Mesenteric fat pad (tissue), 1 donor: Measurements from ENCODE around the gene HLA-E. TPM values are rescaled to one million over a fixed set of nuclear protein-coding genes. Genes with fewer than 3 reads are reported as not detected.
"Not testable (repeated sequence)": the region's sequence is repeated elsewhere in the genome, so short reads cannot be mapped to it uniquely, and the experiment has no call there.

ENCODE experiments used
- DNase-seq: peaks from one replicate; pipeline ENCODE4 v3.0.0-alpha.2; 2020; ENCODE audit warnings: low spot score
- long read RNA-seq: library from polyadenylated mRNA; unstranded; transcript quantifications from one replicate; pipeline ENCODE4 v2.0.0, GENCODE V29; 2020
- total RNA-seq: library from RNA; stranded (reverse); fragmentation: NEBNext Ultra II Directional; extraction: Animal tissue kit (Norgen Biotek cat#: 25700); gene quantifications from one replicate; pipeline ENCODE4 v1.2.1, GENCODE V29; 2021
- donor health status: DM: yes; HTN: yes; CAD: no.

The HLA-E gene
- 450 TPM for total RNA-seq
- long read RNA-seq, transcript HLA-E-201 (8 exons, 2,601 nt) = major isoform, 1,906 of 2,267 reads
- long read RNA-seq, partial matches to known transcripts = 258 of 2,267 reads
- long read RNA-seq, other reads (novel, unspliced or antisense) = 103 of 2,267 reads

DNA sequence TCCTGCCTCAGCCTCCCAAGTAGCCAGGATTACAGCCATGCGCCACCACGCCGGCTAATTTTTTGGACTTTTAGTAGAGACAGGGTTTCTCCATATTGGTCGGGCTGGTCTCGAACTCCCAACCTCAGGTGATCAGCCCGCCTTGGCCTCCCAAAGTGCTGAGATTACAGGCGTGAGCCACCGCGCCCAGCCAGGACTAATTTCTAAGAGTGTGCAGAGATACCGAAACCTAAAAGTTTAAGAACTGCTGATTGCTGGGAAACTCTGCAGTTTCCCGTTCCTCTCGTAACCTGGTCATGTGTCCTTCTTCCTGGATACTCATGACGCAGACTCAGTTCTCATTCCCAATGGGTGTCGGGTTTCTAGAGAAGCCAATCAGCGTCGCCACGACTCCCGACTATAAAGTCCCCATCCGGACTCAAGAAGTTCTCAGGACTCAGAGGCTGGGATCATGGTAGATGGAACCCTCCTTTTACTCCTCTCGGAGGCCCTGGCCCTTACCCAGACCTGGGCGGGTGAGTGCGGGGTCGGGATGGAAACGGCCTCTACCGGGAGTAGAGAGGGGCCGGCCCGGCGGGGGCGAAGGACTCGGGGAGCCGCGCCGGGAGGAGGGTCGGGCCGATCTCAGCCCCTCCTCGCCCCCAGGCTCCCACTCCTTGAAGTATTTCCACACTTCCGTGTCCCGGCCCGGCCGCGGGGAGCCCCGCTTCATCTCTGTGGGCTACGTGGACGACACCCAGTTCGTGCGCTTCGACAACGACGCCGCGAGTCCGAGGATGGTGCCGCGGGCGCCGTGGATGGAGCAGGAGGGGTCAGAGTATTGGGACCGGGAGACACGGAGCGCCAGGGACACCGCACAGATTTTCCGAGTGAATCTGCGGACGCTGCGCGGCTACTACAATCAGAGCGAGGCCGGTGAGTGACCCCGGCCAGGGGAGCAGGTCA, at the start of gene HLA-E:
Gene HLA-E (plus strand): TSS at position 429 of the 945 bp plus-strand sequence. CDS start 23 bp downstream, at position 452.
- peak; percentile 93 for DNase-seq

DNA sequence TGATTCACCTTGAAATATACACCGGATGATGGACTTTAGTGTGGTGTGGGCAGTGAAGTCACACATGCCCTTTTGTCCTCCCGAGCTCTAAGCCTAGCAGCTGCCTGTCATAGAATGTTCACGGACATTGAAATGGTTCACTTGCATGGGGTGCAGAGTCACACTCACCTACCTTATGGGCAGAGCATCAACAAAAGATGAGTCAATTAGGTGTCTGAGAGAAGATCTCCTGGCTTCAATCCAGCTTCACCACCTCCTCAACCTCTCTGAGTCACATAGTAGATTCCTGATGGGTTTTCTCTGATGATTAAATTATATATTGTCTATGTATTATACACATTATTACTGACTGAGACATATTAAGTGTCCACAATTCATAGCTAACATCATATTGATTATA, 48.1 kb upstream of the HLA-E start:
- DNase-seq = no peak

DNA sequence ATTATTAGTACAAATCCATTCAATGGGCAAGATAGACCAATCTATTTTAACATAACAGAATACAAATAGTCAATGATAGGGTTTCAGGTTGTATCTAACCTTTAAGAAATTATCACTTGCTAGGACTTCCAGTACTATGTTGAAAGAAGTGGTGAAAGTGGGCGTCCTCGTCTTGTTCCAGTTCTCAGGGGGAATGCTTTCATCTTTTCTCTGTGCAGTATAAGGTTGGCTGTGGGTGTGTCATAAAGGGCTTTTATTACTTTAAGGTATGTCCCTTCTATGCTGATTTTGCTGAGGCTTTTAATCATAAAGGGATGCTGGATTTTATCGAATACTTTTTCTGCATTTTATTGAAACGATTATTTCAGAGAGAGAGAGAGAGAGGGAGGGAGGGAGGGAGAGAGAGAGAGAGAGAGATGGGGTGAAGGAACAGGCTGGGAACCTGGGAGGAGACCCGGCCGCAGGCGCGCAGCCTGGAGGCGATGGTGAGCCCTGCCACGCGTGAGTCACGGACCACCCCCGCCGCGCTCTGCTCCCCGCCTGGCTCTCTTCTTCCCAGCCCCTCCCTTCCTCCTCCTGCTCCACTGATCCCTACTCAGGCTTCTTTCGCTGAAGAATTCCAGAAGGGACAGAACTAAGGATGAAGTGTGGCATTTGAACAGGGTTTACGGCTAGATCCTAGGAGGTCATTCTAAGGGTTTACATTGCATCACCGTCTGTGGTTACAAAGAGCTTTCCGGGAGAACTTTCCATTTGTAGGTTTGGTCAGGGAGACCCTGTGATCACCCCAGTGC, 45.5 kb upstream of the HLA-E start:
- DNase-seq = no peak

DNA sequence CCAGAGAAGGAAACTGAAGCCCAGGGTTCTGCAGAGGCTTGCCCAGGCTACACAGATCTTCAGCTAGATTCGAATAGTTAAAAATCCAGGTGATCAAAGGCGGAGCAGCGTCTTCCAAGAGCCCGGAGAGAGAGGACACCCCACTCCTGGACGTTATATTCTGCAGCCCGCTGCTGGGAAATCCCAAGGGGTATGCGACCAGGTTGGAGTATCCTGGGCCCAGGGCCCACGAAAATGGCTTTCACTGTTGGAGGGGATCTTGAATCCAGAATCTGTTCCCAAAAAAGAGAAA, 44.9 kb upstream of the HLA-E start:
- DNase-seq = no peak

DNA sequence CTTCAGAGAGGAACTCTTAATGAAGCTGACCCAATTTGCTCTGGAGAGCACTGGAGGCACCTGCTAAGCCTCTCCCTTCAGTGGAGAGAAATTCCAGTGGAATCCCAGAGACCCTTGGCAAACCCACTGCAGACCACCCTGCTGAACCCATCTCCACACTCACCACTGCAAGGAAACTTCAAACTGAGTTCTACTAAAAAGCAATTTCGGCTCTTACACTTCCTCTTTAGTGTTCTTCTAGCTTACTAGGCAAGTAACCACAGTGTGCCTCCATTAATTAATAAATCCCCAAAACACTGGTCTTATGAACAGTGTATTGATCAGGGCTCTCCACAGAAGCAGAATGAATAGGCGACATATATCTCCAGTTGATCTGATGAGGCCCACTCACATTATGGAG, 43.0 kb upstream of the HLA-E start:
- no peak for DNase-seq

DNA sequence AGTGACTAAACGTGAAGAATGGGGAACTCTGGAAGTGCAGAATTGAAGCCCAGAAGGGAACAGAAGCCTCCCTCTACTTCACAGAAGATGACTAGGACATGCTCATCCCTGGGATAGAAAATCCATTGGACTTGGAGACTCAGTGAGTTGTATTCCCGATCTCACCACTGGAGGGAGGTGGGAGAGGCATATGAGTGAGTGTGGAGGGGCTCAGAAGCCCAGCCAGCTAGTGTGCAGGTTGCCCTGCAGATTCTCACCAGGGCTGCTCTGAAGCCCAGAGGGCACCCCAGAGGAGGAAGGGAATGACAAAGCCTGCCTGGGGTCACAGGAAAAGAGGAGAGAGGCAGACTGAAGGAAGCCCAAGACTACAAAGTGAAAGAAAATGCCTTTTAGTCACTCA, 42.1 kb upstream of the HLA-E start:
- no peak for DNase-seq

DNA sequence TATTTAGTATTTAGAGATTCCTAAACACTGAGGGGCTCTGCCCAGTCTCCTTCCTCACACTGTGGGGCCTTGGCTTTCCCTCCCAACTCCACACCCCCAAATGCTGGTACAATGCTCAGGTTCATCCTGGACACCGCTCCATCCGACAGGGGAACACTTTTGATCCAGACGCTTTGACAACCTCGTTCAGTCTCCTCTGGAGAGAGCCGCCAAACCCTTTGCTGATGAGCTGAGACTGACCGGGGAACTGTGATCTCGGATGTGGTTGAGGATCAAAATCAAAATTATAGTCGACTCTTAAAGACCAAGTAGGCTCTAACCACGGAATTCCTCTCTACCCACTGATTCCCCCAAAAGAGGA, 38.8 kb upstream of the HLA-E start:
- DNase-seq = no peak

DNA sequence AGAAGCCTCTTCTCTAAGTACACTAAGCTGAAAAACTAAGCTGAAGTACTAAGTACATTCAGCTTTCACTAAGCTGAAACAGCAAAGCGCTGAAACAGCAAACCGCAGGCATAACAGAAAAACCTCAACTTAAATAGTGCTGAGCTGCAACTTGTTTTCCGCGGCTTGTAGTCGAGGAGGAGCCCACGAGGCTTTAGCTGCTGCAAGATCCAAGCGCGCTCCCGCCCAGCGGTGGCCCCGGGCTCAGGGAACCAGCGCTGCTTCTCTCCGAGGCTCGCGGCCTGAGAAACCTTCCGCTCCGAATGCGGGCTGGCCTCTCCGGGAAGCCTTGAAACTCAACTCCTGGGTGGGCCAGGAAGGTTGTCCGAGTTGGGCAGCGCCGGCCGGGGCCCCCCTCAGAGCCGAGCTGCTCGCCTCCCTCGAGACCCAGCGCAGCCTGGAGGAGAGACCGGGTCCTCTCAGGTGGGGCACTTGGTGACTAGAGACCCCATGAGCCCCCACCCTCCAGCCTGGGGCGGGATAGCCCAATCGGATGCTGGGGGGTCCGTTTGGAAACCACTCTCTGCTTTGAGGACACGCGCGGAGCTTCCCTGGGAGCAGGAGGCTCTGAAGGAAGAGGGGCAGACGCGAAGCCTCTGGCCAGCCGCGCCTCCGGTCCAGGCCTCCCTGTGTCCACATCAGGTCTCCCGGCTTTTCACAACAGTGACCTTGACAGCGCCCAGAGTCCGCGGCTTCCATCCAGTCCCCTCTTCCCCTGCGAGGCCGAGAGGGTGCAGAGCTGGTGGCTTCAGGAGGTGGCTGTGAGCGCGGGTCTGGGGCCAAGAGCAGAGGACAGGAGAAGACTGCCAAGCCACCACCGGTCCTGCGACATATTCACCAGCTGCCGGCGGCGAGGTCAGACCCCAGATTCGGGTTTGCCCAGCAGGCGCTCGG, 38.1 kb upstream of the HLA-E start:
- DNase-seq = no peak

DNA sequence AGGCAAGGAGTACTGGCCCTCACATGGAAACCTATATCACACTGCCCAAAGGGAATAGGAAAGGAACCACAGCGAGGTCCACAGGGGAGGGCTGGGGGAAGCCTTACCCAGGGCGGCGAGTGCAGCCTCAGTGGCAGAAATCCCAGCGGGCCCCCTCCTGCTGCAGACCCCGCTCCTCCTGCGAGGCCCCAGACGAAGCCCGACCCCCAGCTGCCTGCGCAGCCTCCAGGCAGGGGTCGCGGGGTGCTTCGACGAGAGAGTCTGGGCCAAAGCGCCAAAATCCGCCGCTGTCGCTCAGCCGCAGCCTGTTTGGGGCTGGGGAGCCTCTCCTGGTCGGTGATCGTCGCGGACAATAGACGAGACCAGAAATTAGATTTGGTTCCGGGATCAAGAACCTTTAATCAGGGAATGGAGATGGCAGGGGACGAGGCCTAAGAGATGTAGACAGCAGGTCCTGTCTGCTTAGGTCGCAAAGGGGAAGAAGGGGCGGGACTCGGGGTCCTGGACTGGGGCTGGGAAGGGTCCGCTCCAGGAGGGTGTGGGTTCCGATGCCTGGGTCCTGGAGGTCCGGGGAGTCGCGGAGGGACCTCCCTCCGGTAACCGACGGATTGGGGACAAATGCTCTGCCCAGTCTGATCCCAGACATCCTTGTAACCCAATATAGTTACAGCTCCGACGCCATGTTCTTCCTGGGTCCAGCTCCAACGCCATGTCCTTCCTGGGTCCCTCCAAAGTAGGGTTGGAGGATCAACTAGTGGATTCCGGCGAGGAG, 36.4 kb upstream of the HLA-E start:
- no peak for DNase-seq

DNA sequence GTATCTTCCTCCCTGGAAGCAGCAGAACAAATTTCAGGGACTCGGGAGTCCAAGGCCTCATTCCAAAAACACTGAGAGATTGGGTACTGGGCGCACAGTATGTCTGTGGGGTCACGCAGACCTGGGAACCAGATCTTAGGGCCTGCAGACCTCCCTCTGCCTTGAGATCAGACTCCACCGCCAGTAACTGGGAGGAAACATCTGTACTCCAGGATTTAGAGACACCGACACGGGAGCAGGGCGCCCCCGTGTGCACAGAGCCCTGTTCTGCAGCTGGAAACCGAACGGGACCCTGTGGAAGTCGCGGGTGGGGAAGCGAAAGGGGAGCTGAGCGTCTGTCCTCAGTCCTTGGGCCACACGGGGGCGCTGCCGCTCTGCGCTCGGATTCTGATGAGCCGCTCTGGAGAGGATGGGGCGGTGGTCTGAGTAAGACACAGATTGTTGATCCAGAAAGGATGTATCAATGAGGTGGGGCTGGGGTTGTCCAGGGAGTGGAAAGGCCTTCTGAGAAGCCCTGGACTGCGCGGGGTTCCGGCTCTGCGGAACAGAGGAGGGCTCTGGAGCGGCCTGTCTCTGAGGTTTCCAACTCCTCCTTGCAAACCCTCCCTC, 35.7 kb upstream of the HLA-E start:
- peak; percentile 92 for DNase-seq

DNA sequence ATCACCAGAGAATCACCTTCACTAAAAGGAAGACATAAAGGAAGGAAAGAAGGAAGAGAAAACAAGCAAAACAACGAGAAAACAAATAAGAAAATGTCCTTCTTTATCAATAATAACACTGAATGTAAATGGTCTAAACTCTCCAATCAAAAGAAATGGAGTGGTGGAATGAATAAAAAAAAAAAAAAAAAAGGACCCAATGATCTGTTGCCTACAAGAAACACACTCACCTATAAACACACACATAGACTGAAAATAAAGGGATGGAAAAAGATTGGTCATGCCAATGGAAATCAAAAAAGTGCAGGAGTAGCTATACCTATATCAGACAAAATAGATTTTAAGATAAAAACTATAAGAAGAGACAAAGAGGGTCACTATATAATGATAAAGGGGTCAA, 30.2 kb upstream of the HLA-E start:
- no peak for DNase-seq

DNA sequence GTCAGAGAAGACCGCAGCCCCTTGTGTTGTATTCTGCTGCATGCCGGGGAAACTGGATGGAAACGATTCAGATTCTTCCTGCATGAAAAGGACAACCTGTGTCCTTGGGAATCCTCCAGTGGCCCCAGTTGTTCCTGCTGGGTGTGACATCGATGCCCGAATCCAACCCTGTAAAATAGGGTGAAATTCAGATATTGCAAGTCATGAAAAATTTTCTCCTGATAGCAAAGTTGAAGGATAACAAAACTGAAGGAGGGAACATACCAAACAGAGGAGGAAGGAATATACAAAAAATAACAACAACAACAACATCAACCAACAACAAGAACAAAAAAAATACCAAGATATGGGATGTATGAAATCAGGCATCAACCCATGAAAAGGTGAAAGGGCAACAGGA, 28.3 kb upstream of the HLA-E start:
- no peak for DNase-seq

DNA sequence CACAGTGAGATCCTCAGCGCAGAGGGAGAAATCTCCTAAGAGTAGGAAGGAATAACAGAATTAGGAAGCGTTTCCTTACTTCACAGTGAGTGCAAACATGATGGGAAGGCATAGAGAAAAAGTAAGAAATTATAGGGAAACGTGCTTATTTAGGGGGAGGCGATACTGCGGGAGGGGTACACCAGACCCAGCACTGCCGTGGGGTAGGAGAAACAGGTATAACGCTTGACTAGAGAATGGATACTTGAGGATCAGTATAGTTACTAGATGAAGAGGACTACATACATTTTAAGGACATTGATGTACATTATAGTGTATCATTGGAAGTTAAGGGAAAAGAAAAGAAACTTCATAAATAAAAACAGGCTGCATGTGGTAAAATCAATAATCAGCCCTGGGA, 26.8 kb upstream of the HLA-E start:
- no peak for DNase-seq

DNA sequence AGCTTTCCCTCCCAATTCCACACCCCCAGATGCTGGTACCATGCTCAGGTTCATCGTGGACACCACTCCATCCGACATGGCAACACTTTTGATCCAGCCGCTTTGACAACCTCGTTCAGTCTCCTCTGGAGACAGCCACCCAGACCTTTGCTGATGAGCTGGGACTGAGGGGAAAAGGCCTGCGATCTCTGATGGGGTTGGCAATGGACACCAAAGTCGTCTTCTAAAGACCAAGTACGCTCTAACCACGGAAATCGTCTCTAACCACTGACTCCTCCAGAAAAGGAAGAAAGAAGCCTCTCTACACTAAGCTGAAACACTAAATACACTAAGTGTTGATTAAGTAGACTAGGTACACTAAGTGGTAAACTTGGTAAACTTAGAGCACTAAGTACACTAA, 26.1 kb upstream of the HLA-E start:
- DNase-seq = no peak

DNA sequence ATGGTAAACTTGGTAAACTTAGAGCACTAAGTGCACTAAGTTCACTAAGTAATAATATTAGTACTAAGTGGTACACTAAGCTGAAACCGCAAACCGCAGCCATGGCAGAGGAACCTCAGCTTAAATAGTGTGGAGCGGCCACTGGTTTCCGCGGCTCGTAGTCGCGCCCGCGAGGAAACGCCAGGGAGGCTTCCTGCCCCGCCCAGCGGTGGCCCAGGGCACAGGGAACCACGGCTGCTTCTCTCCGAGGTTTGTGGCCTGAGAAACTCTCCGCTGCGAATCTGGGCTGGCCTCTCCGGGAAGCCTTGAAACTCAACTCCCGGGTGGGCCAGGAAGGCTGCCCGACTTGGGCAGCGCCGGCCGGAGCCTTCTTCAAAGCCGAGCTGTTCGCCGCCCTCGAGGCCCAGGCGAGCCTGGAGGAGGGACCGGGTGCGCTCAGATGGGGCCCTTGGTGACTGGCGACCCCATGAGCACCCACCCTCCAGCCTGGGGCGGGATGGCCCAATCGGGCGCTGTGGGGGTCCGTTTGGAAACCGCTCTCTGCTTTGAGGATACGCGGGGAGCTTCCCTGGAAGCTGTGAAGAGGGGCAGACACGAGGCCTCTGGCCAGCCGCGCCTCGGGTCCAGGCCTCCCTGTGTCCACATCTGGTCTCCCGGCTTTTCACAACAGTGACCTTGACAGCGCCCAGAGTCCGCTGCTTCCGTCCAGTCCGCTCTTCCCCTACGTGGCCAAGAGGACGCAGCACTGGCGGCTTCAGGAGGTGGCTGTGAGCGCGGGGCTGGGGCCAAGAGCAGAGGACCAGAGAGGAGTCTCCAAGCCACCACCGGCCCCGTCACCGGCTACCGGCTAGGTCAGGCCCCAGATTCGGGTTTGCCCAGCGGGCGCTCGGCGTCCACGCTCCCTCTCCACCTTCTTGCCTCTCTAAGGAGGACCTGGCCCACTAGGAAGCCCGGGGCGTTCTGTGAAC, 25.4 kb upstream of the HLA-E start:
- no peak for DNase-seq

DNA sequence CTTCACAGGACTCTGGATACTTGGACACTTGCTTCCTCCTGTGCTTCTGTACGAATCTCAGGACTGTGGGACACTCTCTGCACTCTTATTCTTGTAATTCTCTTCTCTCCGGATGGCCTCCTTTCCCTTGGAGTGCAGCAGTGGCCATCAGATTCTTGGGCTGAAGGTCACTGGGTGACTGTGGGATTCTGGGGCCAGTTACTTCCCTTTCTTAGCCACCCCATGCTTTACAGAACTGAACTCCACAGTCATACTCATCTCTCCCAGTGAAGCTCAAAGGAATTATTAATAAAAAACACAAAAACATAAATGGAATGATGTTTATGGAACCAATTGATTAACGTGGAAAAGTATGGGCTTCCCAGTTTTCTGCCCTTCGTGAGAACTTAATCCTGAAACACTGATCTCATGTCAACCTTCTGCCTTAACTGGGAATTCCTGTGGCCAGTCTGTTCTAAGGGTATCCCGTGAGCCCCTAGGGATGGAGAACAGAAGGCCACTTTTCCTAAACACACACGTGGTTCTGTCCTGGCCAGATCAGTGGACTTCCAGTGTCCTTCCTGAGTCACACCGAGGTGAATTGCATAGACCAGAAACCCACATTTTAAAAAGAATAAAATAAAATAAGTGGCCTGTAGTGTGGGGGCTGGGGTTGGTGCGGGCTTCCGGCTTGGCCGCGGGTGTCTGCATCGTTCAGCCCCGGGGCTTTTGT, 23.6 kb upstream of the HLA-E start:
- no peak for DNase-seq

DNA sequence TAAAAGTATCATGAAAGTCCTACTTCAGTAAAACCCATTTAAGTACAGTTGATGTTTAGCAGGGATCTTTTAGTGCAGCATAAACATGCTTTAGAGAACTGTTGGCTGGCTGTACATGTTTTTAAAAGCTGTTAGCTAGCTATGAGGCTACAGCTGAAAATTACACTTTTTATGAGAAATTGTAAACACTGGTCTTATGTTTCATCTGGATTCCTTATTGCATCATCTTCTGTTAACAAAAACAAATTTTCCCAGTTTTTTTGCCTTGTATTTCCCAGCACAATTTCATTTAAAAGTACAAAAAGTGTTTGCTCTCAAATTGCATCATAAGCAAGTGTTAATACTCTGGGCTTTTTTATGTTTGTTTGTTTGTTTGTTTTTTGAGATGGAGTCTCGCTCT, 18.3 kb upstream of the HLA-E start:
- DNase-seq = no peak

DNA sequence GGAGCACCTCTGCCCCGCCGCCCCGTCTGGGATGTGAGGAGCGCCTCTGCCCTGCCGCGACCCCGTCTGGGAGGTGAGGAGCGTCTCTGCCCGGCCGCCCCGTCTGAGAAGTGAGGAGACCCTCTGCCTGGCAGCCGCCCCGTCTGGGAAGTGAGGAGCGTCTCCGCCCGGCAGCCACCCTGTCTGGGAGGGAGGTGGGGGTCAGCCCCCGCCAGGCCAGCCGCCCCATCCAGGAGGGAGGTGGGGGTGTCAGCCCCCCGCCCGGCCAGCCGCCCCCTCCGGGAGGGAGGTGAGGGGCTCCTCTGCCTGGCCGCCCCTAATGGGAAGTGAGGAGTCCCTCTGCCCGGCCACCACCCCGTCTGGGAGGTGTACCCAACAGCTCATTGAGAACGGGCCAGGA, 14.2 kb upstream of the HLA-E start:
- DNase-seq = not testable (repeated sequence)
